GM19043 (cell line): ENCODE measurements around the gene OR2H2.
A peak's percentile ranks its signal among the peaks of the same experiment; 100 is the strongest.

Experiments
- ATAC-seq: cut with Tn5 transposase; IDR thresholded peaks from one replicate; pipeline ENCODE4 v1.9.1; 2021; ENCODE audit warnings: low read depth; ENCODE audit not compliant: unreplicated experiment

The OR2H2 gene

DNA sequence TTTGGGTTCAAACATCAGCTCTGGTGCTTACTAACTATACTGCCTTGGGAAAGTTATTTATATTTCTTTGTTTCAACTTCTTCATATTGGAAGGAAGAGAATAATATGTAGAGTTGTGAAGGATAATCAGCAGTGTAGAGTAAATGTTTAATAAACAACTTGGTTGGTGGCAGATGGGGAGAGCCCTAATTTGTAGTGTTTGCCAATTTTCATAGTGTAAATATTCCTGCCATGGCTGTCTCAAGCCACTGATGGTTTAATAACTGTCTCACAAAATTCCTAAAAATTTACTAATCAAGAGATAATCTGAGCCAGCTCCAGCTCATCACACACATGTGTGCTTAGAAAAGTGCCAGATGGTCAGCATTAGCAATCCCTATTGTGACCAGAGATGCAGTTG is at the start of gene OR2H2:
OR2H2 (plus strand) TSS at position 301 of the 400 bp plus-strand sequence. CDS start 2,824 bp downstream, outside the sequence.
- no peak for ATAC-seq

DNA sequence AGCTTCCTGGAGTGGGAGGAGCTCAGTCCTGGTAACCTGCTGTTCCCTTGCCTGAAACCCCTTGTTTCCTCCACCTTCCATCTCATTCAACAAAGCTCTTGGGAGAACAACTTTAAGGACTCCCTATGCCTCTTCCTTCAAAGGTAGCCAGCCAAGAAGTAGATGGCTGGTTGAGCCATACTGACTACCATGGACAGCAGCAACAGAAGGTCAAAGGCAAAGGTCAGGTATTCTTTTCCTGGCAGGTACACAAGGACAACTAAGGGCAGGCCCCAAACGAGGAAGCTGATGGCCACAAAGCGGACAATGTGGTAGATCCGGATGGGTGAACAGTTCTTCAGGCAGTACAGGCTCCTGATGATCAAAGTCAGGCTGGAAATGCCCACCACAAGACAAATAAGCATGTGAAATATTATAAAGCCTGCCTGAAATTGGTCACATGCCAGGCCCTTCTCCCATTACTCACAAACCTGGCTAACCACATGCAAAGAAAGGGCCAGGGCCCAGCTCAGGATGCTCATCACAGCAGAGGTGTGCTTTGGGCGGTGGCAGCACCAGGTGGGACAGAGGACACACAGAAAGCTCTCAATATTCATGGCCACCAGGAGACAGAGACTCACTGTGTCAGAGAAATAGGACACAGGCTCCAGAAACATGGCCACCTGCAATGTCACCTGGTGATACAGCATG is 47.1 kb upstream of the OR2H2 start:
- no peak for ATAC-seq

DNA sequence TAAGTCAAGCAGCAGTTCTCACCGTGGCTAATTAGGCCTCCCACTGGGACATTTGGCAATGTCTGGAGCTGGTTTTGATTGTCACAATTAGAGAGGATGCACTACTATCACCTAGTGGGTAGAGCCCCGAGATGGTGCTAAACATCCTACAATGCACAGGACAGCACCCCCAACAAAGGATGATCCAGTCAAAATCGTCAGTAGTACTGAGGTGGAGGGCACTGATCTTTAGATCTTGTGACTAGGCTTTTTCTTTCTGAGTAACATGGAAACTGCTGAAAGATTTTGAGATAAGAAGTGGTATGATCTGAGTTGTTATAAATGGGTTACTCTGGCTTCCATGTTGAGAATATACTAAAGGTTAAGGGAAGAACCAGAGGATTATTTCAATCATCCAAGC is 37.3 kb upstream of the OR2H2 start:
- ATAC-seq, result no peak

DNA sequence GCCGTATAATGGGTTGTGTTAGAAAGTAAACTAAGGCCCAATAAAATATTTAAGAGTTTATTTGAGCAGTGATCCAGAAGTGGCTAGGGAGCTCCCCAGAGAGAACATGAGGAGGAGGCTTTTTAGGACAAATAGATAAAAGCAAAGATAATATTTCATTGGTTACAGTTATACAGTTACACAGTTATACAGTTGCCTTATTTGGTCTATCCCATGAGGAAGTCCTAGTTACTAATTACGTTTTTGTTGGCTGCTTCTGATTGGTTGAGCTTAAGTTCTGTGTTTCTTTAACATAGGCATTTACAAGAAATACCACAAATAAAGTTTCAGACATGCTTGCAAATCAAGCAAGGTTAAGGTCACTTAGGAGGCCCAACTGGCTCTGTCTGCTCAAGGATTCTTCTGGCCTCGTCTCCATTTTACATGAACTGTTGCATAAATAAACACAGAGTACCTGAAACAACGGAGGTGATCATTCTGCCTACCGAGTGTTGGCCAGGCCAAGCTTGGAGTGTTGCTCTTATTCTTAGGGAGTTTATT is 32.3 kb upstream of the OR2H2 start:
- ATAC-seq, result peak; percentile 86

DNA sequence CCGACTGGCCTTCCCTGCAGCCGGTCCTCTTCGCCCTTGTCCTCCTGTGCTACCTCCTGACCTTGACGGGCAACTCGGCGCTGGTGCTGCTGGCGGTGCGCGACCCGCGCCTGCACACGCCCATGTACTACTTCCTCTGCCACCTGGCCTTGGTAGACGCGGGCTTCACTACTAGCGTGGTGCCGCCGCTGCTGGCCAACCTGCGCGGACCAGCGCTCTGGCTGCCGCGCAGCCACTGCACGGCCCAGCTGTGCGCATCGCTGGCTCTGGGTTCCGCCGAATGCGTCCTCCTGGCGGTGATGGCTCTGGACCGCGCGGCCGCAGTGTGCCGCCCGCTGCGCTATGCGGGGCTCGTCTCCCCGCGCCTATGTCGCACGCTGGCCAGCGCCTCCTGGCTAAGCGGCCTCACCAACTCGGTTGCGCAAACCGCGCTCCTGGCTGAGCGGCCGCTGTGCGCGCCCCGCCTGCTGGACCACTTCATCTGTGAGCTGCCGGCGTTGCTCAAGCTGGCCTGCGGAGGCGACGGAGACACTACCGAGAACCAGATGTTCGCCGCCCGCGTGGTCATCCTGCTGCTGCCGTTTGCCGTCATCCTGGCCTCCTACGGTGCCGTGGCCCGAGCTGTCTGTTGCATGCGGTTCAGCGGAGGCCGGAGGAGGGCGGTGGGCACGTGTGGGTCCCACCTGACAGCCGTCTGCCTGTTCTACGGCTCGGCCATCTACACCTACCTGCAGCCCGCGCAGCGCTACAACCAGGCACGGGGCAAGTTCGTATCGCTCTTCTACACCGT is 31.5 kb upstream of the OR2H2 start:
- ATAC-seq, result no peak

DNA sequence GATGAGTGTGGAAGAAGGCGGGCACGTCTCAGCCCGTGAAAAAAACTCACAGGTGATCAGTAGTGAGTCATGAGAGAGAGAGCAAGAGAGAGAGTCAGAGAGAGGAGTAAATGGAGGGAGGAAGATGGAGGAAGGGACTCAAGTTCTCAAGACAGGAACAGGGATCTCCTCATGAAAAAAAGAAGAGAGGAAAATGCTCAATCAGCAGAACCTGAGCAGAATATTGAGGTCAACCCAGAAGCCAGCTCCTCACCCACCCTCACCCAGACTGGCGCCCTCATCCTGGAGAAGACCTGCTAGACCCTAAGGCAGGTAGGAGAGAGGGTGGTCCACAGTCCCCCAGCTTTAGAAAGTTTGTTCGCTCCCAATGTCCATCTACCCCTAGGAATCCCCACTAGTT is 30.2 kb upstream of the OR2H2 start:
- ATAC-seq, result no peak

DNA sequence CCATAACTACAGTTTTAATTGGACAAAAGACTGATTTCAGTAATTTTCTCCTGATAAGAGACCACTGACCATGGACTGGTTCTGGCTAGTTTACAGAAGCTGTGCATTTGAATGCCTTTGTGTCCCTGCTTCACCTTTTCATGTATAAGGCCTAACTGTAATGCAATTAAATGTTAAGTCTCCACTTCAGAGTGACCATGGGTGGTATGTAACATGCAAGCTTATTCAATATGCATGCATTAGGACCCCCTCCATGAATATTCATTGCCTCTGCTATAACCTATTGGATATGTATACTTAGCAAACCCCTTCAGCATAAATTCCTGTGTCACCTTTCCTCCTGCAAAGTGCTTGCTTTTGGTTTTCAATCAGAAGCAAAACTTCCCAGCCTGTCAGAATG is 27.6 kb upstream of the OR2H2 start:
- no peak for ATAC-seq

DNA sequence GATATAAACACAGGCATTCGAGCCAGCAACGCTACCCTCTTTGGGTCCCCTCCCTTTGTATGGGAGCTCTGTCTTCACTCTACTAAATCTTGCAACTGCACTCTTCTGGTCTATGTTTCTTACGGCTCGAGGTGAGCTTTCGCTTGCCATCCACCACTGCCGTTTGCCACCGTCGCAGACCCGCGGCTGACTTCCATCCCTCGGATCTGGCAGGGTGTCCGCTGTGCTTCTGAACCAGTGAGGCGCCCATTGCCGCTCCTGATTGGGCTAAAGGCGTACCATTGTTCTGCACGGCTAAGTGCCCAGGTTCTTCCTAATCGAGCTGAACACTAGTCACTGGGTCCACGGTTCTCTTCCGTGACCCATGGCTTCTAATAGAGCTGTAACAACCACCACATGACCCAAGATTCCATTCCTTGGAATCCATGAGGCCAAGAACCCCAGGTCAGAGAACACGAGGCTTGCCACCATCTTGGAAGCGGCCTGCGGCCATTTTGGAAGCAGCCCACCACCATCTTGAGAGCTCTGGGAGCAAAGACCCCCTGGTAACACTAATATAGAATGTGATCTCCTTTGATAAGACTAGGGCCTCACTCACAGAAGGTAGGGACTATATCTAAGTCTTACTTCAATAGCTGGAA is 26.4 kb upstream of the OR2H2 start:
- no peak for ATAC-seq

DNA sequence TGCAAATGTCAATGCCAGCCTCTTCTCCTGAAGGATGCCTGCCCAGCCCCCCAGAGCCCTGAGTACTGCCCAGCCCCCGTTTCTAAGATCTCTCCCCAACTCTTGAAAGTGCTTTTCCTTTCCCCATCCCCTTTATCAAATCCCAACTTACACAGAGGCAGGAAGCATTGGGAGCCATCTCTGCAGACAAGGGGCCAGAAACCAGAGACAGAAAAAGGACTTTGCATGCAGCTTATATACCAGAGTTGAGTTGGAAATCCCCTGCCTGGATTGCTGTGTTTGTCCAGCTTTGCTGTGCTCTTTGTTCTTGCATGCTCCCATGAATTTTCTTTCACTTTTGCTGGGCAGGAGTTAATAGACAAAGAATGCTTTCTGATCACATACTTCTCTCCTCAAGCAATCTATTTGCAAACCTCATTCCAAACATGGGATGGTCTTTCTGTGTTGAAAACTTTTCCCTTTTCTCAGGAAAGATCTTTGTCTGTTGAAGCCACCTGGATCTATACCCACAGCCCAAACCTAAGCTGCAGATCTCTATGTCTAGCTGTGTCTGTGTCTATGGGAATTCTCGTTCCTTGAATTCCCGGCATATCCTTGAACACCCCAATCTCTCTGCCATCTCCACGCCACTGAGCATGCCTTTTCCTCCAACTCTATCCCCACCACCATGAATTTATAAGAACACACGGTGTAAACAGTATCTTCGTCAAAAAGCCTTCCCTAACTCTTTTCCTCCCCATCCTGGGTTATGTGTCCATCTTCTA is 25.2 kb upstream of the OR2H2 start, which contains the start of gene UBD:
UBD (minus strand) TSS at position 209 of the 764 bp plus-strand sequence; CDS start at position 178, 31 bp downstream.
- no peak for ATAC-seq

DNA sequence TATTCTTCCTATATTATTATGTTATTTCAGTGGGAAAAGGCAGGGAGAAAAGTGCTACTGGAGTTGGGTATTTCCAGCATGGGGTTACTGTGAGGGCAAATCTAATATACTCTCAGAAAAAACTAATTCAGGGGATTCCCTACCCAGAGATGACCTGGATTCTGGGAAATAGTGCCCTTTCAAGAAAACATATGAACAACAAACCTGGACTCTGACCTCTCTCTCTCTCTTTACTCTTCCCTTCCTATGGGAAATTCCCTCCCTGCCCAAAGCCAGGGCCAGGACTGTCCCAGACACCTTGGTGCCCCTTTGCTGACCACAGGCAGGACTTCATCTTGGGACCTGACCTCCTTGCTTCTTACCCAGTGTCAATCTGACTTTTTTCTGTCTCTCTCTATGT is 23.8 kb upstream of the OR2H2 start:
- ATAC-seq, result no peak

DNA sequence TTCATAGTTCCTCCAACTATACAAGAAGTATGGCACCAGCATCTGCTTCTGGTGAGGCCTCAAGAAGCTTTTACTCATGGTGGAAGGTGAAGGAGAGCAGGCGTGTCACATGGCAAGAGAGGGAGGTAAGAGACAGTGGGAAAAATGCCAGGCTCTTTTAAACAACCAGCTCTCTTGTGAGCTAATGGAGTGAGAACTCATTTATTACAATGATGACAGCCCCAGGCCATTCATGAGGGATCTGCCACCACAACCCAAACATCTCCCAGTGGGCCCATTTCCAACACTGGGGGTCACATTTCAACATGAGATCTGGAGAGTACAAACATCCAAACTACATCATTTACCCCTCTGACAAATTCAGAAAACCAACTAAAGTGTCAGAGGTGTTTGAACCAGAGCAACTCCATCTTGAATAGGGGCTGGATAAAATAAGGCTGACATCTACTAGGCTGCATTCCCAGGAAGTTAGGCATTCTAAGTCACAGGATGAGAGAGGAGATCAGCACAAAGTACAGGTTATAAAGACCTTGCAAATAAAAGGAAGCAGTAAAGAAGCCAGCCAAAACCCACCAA is 23.2 kb upstream of the OR2H2 start:
- ATAC-seq, result no peak

DNA sequence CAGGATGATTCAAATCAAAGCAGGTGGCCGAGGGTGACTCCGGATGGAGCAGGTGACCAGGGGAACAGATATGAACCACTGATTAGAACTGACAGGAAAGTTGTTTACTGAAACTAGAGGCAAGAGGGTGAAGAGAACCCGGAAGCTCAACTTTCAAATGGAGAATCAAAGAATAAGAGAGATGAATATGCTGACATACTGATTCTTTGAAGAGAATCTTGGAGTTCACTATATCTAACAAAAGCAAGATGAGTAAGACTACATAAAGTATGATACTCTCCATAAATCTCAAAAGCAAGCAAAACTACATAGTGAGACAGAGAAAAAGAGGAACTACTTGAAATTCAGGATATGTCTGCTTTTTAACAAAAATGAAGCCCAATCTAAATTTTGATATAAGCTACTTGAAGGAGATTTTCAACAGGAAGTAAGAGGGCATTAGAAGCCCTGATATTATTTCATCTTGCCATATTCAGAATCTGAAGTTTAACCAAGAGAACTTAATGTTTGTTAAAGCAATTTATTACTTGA is 21.4 kb upstream of the OR2H2 start:
- no peak for ATAC-seq

DNA sequence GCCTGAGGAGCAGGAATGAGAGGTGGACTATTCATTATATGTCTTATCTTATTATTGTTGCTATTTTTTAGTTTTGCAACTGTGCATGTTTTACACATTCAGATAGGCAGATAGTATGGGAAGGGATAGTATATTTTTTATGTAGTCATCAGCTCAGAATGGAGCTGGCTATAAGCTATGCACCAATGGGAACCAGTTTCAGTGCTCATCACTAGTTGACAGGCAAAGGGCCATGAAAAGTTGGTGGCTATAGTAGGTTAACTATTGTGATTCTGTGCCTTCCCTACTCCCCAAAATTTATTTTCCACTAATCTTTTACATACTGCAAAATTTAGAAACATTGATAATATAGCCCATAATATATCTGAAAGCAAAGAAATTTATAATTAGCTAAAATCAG is 20.0 kb upstream of the OR2H2 start:
- no peak for ATAC-seq

DNA sequence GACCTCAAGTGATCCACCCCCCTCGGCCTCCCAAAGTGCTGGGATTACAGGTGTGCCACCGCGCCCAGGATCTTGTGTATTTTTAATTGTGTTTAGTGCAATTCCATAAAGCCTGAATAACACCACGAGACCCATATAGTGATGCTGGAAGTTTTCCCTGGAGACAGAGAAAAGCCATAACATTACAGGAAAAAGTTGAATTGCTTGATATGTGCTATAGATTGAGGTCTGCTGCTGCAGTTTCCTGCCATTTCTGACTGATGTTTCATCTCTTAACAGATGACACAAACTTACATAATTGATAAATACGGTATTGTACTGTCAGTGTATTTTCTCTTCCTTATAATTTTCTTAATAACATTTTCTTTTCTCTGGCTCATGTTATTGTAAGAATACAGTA is 18.1 kb upstream of the OR2H2 start:
- no peak for ATAC-seq

DNA sequence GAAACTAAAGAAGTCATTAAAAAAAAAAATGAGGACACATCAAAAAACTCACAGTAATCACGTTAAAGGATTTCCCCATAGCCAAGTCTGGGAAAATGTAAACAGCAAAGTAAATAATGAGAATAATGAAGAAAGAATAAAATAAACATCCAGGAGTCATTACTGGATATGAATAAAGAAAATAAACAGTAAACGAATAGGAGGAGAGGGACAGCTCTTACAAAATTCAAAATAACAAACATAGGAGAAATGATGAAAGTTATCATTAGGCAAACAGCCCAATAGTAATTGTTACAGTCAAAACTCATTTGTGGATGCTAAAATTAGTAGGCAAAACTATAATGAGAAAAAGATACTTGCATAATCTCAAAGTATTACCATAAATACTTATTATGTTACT is 17.4 kb upstream of the OR2H2 start:
- ATAC-seq, result no peak

DNA sequence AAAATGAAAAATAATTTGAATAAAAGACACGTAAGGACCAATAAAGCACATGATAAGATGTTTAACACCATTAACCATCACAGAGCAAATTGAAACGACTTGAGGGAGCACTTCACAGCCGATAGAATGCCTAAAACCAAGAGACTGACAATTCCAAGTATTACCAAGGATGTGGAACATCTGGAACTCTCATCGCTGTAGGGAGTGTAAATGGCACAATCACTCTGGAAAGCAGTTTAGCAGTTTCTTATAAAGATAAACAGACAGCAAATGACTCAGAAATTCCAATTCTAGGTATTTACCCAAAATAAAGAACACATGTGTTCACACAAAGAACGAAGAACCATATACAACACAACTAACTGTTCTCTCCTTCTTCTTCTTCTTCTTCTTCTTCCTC is 16.9 kb upstream of the OR2H2 start:
- ATAC-seq, result no peak

DNA sequence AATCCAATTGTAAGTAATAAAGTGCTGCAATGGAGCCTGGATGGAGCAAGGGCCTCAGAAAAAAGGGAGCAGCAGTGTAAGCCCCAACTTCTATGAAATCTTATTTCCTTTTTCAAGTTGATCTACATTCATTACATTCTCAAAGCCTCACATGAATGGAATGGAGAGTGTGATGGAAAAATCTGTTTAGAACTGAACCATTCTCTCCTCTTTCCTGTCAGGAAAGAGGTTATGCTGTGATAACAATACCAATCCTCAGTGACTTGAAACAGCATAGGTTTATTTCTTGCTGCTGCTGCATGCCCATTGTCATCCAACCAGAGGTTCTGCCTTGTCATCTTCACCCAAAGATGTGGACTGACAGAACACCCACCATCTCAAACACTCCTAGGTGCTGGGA is 8.9 kb upstream of the OR2H2 start:
- ATAC-seq, result no peak

DNA sequence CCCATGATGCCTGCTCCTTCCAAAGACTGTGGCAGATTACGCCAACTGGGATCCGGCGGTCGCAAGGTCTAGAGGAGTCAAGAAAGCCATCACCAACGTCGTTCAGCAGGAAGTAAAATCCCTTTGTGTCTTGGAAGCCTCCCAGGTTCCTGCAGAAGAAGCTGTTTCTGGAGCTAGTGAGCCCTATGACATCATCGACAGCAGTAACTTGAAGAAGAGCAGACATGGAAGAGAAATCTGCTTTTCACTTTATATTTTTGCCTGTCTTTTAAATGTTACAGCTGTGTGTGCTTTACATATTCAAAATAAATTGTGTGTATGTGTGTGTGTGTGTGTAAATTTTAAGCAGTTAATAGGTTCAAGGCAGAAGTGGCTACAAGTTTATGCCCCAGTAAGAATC is 7.4 kb upstream of the OR2H2 start:
- no peak for ATAC-seq

DNA sequence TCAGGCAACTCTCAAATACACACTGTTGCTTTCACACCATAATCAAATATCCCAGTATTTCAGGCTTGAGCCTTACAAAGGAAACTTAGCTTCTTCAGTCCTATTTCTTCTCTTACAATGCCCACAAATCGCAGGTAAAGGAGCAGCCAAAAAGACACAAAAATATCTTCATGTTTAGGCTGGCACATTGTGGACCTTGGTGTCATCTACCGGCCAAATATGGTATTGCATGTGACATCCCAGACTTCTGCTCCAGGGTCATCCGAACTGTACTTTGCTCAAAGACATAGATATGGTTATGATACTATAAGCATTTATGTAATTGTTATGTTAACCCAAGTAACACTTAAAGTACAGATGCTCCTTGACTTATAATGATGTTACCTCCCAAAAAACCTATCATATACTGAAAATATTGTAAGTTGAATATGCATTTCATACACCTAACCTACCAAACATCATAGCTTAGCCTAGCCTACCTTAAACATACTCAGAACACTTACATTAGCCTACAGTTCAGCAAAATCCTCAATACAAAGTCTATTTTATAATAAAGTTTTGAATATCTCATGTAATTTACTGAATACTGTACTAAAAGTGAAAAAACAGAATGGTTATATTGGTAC is 4.6 kb downstream of the OR2H2 start:
- ATAC-seq, result no peak
